Body of pancreas (tissue), 4 donors: ENCODE results near the gene SERPINF2.
"Not testable (repeated sequence)": the region's sequence is repeated elsewhere in the genome, so short reads cannot be mapped to it uniquely, and the experiment has no call there.

ENCODE experiments used
- CTCF ChIP-seq, 7 experiments: fragments of 450-650 bp in 4 of 7; fragments of 200-600 bp in 3 of 7; sonication (generic) in 3 of 7; IDR thresholded peaks; one replicate each; pipeline ENCODE4 v1.5.1; 2016 to 2019; ENCODE audit warnings: antibody characterized with exemption in 7 of 7
- POLR2A ChIP-seq, 3 donors: fragments of 450-650 bp; IDR thresholded peaks; one replicate each; pipeline ENCODE4 v1.6.1; 2016; ENCODE audit warnings: antibody characterized with exemption in 3 of 3, mild to moderate bottlenecking in 2 of 3

- TF ChIP-seq CTCF, POLR2A (IDR thresholded peaks at IDR 0.05): not testable (repeated sequence)
Measured at GRCh38 chr17:1764705-1765104, 22.0 kb downstream of the SERPINF2 start.
